ENCODE results near the gene EAF2. TPM values are rescaled to one million over a fixed set of nuclear protein-coding genes. Genes with fewer than 3 reads are reported as not detected.

Gene EAF2
- total RNA-seq, 1 experiment from 2014 or later, result 2.7 TPM

DNA sequence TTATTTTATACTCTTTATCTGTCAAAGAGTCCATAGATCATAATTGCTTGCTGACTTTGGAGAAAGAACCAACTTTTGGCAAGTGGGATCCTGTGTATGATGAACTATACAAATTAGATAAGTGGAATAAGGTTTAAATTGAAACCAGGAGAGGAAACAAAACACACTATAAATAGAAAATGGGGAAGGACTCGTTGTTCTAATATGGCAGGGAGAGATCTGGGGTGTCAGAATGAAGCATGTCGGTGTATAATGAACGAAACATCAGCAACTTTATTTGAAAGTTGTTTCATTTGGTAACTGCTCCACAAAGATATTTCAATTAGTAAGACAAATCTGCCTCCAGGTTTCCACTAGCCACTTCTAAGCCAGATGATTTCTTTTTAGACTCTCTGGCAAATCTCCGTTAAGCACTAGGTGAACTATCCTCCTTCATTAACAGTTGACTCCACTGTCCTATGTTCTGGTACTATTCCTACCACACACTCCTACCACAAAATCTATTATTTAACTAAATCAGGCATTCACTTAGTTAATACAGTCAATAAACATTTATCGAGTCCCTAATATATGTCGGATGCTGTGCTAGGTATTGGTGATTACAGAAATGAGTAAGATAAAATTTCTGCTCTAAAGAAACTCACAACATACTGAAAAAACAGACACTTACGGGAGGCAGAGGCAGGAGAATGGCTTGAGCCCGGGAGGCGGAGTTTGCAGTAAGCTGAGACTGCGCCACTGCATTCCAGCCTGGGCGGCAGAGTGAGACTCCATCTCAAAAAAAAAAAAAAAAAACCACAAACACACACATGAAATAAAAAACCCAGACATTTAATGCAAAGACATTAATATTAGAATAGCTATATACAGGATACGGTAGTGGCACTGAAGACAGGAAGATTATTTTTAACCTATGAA lies 79.3 kb downstream of the EAF2 start:
- no peak for DNase-seq (ENCODE audit: low read depth, low spot score)
- in situ Hi-C loops (cut with HindIII; ENCODE audit: low pct_unique_long_range_greater_than_20kb, low sequenced_read_pairs), result no loop called here

DNA sequence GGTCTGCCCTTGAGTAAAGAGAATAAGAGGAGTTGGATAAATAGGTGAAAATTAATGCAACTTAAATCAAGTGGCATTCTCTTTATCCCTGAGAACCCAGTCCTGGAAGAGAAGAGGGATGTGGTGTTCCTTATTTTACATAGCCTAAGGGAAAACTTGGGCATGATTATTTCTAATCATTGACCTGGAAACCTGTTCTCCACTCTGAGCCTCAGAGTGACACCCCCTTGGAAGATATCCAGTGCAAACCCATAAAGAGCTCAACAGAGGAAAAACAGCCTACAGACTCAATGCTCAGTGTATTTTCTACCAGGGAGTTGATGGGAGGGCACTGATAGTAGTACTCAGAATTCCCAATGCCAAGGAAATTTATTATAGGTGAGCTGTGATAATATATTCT lies 81.2 kb downstream of the EAF2 start:
- in situ Hi-C loops (cut with HindIII; ENCODE audit: low pct_unique_long_range_greater_than_20kb, low sequenced_read_pairs), result no loop called here

DNA sequence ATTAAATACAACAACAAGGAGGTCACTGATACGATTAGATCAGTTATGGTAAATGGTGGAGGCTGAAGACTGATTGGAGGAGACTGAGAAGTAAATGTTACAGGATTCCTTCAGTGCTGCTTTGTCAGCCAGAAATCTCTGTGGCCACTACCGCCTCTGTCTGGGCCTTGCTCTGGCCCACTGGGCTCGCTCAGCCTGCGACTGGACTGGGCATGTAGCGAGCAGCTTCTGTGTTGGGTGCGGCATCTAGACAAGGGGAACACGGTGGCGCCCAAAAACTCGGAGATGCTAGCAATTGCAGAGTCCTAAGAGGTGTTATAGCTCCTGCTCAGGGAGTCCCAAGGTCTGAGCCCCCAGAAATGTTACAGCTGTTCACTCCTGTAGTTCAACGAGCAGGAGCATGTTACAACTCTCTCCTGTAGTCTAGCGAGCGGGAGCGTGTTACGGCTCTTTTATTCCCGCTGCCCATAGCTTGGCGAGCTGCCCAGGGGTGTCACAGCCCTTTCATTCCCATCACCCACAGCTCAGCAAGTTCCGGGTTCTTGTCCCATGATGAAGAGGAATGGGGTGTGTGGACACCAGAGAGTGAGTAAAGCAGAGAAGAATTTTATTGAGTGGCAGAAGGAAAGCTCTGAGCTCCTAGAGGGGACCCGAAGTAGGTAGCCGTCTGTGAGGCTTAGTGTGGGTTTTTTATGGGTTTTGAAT lies 83.9 kb downstream of the EAF2 start:
- no peak for DNase-seq (ENCODE audit: low read depth, low spot score)
- in situ Hi-C loops (cut with HindIII; ENCODE audit: low pct_unique_long_range_greater_than_20kb, low sequenced_read_pairs), result no loop called here

More for the DNA sequence above, 81.2 kb downstream of the EAF2 start:
- DNase-seq (ENCODE audit: low read depth, low spot score), result no peak

DNA sequence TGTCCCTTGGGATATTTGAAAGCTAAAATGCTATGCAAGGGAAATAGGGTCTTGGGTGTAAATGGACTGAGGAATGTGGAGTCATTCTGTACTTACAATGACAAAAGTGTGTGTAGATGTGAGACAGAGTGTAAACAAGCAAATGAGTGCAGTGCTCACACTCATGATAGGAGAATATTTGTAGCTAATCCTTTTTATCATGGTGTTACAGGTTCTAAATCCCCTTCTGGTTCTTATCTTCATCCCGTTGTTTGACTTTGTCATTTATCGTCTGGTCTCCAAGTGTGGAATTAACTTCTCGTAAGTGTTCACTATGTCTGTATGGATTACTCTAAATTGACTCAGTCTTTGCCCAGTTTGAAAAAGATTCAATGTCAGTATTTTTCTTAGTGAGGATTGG lies 89.7 kb downstream of the EAF2 start:
- DNase-seq (ENCODE audit: low read depth, low spot score), result no peak
- in situ Hi-C loops (cut with HindIII; ENCODE audit: low pct_unique_long_range_greater_than_20kb, low sequenced_read_pairs), result no loop called here

DNA sequence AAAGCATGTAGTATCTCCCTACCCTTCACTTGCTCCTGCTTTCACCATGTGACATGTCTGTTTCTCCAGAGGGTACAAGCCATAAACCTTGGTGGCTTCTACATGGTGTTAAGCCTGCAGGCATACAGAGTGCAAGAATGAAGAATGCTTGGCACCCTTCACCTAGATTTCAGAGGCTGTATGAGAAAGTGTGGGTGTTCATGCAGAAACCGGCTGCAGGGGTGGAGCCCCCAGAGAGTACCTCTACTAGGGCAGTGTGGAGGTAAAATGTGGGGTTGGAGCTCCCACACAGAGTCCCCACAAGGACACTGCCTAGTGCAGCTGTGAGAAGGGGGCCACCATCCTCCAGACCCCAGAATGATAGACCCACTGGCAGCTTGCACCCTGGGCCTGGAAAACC lies 91.4 kb downstream of the EAF2 start:
- in situ Hi-C loops (cut with HindIII; ENCODE audit: low pct_unique_long_range_greater_than_20kb, low sequenced_read_pairs), result no loop called here
- no peak for DNase-seq (ENCODE audit: low read depth, low spot score)

Other genes starting within 250 kb of the EAF2 start
- 0.05 and 0.08 TPM in 2 replicates for gene FBXO40, start 241.8 kb upstream of the EAF2 start, total RNA-seq (2014; rRNA removed; shearing (Covaris generic))
- gene HCLS1, start 174.3 kb upstream of the EAF2 start, total RNA-seq (2014; rRNA removed; shearing (Covaris generic)), result 0.13 TPM in 1 of 2 replicates, not detected in the other
- gene GOLGB1, start 85.5 kb upstream of the EAF2 start, total RNA-seq (2014; rRNA removed; shearing (Covaris generic)), result 23.0 and 29.8 TPM in 2 replicates
- 13.9 and 16.2 TPM in 2 replicates for gene IQCB1, start 149 bp upstream of the EAF2 start, total RNA-seq (2014; rRNA removed; shearing (Covaris generic))
- gene SLC15A2, start 59.2 kb downstream of the EAF2 start, total RNA-seq (2014; rRNA removed; shearing (Covaris generic)), result 0.05 and 1.2 TPM in 2 replicates
- gene ILDR1, start 187.0 kb downstream of the EAF2 start, total RNA-seq (2014; rRNA removed; shearing (Covaris generic)), result not detected in 2 replicates
- not detected in 2 replicates for gene CD86, start 220.2 kb downstream of the EAF2 start, total RNA-seq (2014; rRNA removed; shearing (Covaris generic))